ENCODE data around the gene ANXA2.

Gene ANXA2

DNA sequence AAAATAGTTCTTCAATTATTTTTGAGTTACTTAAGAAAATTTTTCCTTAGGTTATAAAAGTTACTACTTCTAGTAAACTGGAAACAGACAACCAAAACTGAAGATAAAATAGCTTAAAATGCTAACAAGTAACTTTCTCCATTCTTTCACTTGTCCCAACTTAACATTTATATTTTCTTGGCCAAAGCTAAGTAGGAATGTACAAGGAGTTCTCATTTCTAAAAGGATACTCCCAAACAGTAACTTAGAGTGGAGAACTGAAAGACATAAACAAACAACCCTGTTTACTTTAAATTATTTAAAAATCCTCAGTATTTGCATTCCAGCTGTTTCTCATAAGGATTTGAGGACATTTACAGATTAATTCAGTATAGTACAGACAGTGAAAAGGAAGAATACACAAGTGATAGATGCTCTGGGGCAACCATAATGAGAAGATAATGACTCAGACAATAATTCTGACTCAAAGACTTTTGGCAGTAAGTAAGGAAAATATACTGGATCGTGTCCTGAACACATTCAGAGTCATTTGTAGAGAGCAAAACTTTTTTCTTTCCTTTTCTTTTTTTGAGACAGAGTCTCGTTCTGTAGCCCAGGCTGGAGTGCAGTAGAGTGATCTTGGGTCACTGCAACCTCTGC lies 29.2 kb upstream of the ANXA2 start:
- TF ChIP-seq, protein P1, sequence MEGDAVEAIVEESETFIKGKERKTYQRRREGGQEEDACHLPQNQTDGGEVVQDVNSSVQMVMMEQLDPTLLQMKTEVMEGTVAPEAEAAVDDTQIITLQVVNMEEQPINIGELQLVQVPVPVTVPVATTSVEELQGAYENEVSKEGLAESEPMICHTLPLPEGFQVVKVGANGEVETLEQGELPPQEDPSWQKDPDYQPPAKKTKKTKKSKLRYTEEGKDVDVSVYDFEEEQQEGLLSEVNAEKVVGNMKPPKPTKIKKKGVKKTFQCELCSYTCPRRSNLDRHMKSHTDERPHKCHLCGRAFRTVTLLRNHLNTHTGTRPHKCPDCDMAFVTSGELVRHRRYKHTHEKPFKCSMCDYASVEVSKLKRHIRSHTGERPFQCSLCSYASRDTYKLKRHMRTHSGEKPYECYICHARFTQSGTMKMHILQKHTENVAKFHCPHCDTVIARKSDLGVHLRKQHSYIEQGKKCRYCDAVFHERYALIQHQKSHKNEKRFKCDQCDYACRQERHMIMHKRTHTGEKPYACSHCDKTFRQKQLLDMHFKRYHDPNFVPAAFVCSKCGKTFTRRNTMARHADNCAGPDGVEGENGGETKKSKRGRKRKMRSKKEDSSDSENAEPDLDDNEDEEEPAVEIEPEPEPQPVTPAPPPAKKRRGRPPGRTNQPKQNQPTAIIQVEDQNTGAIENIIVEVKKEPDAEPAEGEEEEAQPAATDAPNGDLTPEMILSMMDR (IDR thresholded peaks at IDR 0.05): no peak

DNA sequence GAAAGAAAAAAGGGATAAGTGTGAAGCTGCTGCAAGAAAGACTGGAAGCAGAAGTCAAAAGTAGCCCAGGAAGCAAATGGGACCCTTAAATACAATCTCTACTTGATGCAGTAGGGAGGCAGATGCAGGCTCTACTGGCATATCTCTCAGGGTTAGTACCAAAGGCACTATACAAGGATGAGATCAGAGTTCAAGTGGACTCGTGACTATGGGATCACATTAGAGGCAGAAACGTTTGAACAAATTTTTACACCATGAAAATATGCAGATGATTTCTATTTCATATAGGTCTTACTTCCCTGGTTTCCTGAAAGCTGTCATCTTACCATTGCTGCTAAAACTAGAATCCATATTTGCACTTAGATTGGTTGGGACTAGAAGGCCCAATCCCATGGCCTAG lies 27.7 kb upstream of the ANXA2 start:
- TF ChIP-seq, protein P1 (IDR thresholded peaks at IDR 0.05): no peak

DNA sequence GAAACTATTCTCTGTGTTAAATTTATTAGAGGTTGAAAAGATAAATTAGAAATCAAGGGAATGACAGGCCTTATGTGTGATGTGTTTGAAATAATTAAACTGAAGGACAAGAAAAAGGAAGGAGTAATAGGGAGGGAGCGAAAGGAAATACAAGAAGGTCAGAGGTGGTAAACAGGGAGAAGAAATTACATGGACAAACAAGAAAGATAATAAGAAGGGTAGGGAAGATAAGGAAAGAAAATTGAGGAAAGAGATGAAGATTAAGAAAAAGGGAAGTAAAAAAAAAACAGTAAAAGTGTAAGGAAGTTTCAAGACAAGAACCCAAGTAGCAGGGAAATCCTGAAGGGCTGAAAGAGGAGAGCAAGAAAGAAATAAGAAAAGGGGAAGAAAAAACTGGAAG lies 26.2 kb upstream of the ANXA2 start:
- TF ChIP-seq, protein P1 (IDR thresholded peaks at IDR 0.05): no peak

DNA sequence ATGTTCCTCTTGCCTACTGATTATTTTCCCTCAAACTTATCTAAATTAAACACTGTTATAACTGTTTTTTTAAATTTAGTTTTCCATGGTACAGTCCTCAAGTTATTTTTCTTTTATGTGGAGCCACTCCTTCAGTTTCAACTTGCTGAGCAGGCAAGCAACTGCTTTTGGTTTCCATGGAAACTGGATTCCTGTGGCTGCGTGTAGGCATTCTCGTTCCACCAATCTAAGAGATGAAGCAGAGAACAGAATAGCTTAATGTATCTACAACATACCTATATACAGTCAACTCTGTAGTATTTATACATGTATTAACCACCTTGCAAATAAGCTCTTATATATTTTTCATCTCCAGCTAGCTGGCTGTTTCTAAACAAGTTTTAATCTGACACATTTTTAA lies 25.8 kb upstream of the ANXA2 start:
- TF ChIP-seq, protein P1 (IDR thresholded peaks at IDR 0.05): no peak

DNA sequence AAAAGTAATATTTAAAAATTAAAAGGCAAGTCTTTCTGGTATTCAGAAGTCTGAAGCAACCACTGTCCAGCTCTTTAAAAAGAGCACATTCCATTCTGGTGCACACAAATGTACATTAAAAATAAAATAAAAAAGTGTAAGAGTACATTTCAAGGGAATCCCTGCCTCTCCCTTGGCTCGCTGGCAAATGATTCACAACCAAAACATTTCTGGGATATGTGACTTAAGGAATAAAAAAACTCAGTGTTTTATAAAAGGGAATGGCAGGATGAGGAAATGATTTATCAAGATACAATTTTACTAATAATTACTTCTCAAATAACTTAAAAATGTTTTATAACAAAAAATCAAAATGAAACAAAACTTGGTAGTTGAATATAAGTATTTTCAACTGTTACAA lies 23.8 kb upstream of the ANXA2 start:
- TF ChIP-seq, protein P1 (IDR thresholded peaks at IDR 0.05): no peak

DNA sequence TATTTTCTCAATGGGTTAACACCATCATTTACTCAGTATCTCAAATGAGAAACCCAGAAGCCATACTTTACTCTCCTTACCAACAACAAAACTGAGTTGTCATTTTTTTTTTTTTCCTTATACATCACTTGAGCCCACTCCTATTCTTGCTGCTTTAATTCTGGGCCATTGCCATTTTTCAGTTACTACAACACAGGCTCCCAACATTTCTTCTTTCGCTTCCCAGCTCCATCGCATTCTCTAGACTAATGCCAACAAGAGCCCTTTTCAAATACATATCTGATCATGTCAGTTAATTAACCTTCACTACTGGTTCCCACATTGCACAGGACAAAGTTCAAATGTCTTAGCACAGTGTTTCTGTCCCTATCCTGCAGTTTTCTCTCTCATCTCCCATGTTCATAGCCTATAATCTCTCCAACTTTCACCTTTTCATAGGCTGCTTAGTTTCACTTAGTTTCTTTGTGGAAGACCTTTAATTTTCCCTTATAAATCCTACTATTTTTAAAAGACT lies 22.5 kb upstream of the ANXA2 start:
- TF ChIP-seq, protein P1 (IDR thresholded peaks at IDR 0.05): no peak

DNA sequence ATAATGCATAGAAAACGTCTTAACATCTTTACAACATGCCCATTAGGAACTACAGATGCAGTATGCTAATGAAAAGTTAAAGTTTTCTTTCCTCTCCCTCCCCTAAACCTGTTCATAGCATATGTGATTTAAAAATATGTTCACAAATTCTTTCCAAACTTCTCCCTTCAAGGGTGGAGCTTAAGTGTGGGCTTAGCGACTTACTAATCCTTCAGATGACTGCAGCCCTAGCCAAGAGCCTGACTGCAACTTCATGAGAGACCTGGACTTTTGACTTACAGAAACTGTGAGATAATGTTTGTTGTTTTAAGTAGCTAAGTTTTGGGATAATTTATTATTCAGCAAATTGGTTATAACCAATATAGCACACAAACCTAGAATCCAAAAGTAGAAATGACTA lies 22.0 kb upstream of the ANXA2 start:
- TF ChIP-seq, protein P1 (IDR thresholded peaks at IDR 0.05): no peak

DNA sequence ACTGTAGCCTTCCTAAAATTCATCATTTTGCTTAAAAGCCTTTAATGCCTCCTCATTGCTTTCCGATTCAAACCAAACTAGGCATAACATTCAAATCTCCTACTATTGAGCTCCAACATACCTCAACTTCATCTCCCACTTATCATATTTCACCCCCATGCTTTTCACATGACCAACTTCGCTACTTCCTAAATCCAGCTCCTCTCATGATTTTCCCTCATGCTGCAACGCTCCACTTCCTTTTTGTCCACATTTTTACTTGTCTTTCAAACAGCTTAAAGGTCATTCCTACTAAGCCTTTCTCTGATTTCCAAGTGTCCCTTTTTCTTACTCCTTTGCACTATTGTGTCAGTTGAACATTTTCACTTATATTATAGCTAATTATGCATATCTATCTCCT lies 20.3 kb upstream of the ANXA2 start:
- TF ChIP-seq, protein P1 (IDR thresholded peaks at IDR 0.05): no peak
